ENCODE results near the gene NTSR2. TPM values are rescaled to one million over a fixed set of nuclear protein-coding genes. Genes with fewer than 3 reads are reported as not detected.

Gene NTSR2
- total and polyA plus RNA-seq, 2 donors (not counting 3 experiments of a cell fraction or from before 2014, with no cell fraction given) = not detected

DNA sequence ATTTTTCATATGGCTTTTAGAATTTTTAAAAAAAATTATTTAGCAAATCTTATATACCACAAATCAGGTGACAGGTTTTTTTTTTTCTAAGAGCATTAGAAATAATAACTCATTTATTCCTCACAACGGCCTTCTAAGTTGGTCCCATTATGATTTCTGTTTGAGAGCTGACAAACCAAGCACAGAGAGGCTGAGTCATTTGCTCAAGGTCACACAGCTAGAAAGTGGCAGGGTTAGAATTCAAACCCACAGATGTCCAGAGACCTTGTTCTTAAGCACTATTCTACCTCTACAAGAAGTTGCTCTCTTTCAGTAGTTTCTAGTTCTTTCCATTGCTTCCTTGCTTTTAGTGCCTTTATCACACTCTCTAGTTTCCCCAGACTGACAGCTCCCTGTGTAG is 47.6 kb upstream of the NTSR2 start:
- no TSS peak for BruUV-seq (replicated peaks)
- Histone ChIP-seq H3K27ac (ENCODE audit: insufficient read depth, low read depth, low read length) (no peak overlapping the region), H3K9me3 (replicated peaks; ENCODE audit: control insufficient read depth, insufficient read depth, low read length) (no peaks in the 10 kb centered on the region), H3K4me2 (ENCODE audit: insufficient read depth, low read length) (no peak overlapping the region), H3K9me1 (replicated peaks; ENCODE audit: control insufficient read depth, extremely low read depth, insufficient read depth, low read length) (no peaks in the 10 kb centered on the region), H3K79me2 (ENCODE audit: control insufficient read depth, insufficient read depth, low read length) (no peaks in the 10 kb centered on the region), H3K9ac (replicated peaks; ENCODE audit: extremely low read depth, insufficient read depth, low read length) (no peak overlapping the region), H3K27me3 (ENCODE audit: control insufficient read depth in 2 of 2, insufficient read depth in 2 of 2, low read length in 2 of 2) (peaks cover 21 to 41% of the 10 kb centered on the region in 2 experiments), H3K4me1 (ENCODE audit: control insufficient read depth, extremely low read depth, insufficient read depth, low read length) (no peaks in the 10 kb centered on the region), H3K36me3 (ENCODE audit: control insufficient read depth in 2 of 2, extremely low read depth in 1 of 2, insufficient read depth in 2 of 2, low read length in 2 of 2) (no peaks in the 10 kb centered on the region), H2AFZ (ENCODE audit: low read depth, low read length) (no peak overlapping the region), H3K4me3 (replicated peaks in 1 of 3; ENCODE audit: insufficient read depth in 1 of 3, low read depth in 1 of 3, low read length in 3 of 3) (no peak overlapping the region), H4K20me1 (replicated peaks; ENCODE audit: control insufficient read depth, extremely low read depth, insufficient read depth, low read length) (no peaks in the 10 kb centered on the region)
- dilution Hi-C loops (cut with MboI; ENCODE audit: extremely low pct_ligation_motif_present, low sequenced_read_pairs) = no loop called here
- intact Hi-C loops (cut with micrococcal nuclease) = no loop called here
- TF ChIP-seq CTCF (IDR thresholded peaks at IDR 0.05; ENCODE audit: extremely low read depth in 1 of 2, insufficient read depth in 1 of 2, low read depth in 1 of 2, low read length in 2 of 2) (no peak), POLR2AphosphoS5 (IDR thresholded peaks at IDR 0.05; ENCODE audit: insufficient read depth, low read depth, low read length) (no peak), EZH2 (IDR thresholded peaks at IDR 0.05; ENCODE audit: borderline replicate concordance, low read depth, low read length, severe bottlenecking) (no peak), MYC (IDR thresholded peaks at IDR 0.05; ENCODE audit: low read depth, low read length) (no peak), POLR2A (IDR thresholded peaks at IDR 0.05; ENCODE audit: low read depth, low read length) (no peak), JUN (IDR thresholded peaks at IDR 0.05; ENCODE audit: borderline replicate concordance, insufficient read depth, insufficient read length, low read depth) (no peak), FOS (IDR thresholded peaks at IDR 0.05; ENCODE audit: borderline replicate concordance, insufficient read depth, low read length) (no peak), GATA2 (IDR thresholded peaks at IDR 0.05; ENCODE audit: insufficient read depth, insufficient read length, low read depth, low read length) (no peak)
- TF ChIP-seq, protein P1, sequence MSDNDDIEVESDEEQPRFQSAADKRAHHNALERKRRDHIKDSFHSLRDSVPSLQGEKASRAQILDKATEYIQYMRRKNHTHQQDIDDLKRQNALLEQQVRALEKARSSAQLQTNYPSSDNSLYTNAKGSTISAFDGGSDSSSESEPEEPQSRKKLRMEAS (IDR thresholded peaks at IDR 0.05; ENCODE audit: insufficient read depth, insufficient read length) = no peak
- no peak for DNase-seq (ENCODE audit: low read depth, low spot score)
- no peak for FAIRE-seq
- CTCF ChIA-PET = interaction anchor here (0.9 to 2.4 kb wide), 6 partner anchors 19 to 61 kb away, joined by 3 to 12 read pairs (median 4); no protein-coding TSS in a partner anchor
- POLR2A ChIA-PET = interaction anchor here (0.7 kb wide), 1 partner anchor 1010 kb away, joined by 4 read pairs; no protein-coding TSS in a partner anchor
